Neural progenitor cell (in vitro differentiated cells): ENCODE measurements around the gene MYL7. TPM values are rescaled to one million over a fixed set of nuclear protein-coding genes. Genes with fewer than 3 reads are reported as not detected.

Experiments
- DNase-seq: peaks from one replicate; pipeline ENCODE4 v3.0.0-alpha.2; 2016; ENCODE audit warnings: low spot score
- H2AFZ ChIP-seq: fragments of 200-600 bp; sonication (generic); replicated peaks from 2 replicates; pipeline ENCODE4 v1.6.1; 2016; ENCODE audit warnings: antibody characterized with exemption
- H3F3A ChIP-seq: fragments of 200-600 bp; sonication (generic); 2 replicates; pipeline ENCODE4 v1.6.1; 2016; ENCODE audit warnings: antibody characterized with exemption, low read depth
- H3K27ac ChIP-seq: fragments of 200-600 bp; sonication (generic); 2 replicates; pipeline ENCODE4 v1.5.1; 2016; ENCODE audit warnings: mild to moderate bottlenecking
- H3K27me3 ChIP-seq: fragments of 200-600 bp; sonication (generic); 2 replicates; pipeline ENCODE4 v1.6.1; 2016; ENCODE audit warnings: mild to moderate bottlenecking, moderate library complexity
- H3K36me3 ChIP-seq: fragments of 200-600 bp; sonication (generic); 2 replicates; pipeline ENCODE4 v1.5.1; 2016
- H3K4me1 ChIP-seq: fragments of 200-600 bp; sonication (generic); 2 replicates; pipeline ENCODE4 v1.6.1; 2016; ENCODE audit warnings: mixed run types
- H3K4me2 ChIP-seq: fragments of 200-600 bp; sonication (generic); 2 replicates; pipeline ENCODE4 v1.6.1; 2016
- H3K4me3 ChIP-seq: fragments of 200-600 bp; sonication (generic); 2 replicates; pipeline ENCODE4 v1.5.1; 2016
- H3K79me2 ChIP-seq: fragments of 200-600 bp; sonication (generic); 2 replicates; pipeline ENCODE4 v1.6.1; 2016; ENCODE audit warnings: low read depth
- H3K9ac ChIP-seq: fragments of 200-600 bp; sonication (generic); 2 replicates; pipeline ENCODE4 v1.6.1; 2016
- H3K9me3 ChIP-seq: fragments of 200-600 bp; sonication (generic); 2 replicates; pipeline ENCODE4 v1.5.1; 2016; ENCODE audit warnings: low read depth
- H4K20me1 ChIP-seq: fragments of 200-600 bp; sonication (generic); 2 replicates; pipeline ENCODE4 v1.6.1; 2016; ENCODE audit warnings: low read depth
- H3K27ac Mint-ChIP-seq: 3 replicates; pipeline ENCODE4 v1.8.0; 2021; ENCODE audit warnings: mixed read lengths
- H3K27me3 Mint-ChIP-seq: 2 replicates; pipeline ENCODE4 v1.8.0; 2022; ENCODE audit warnings: low read depth, mild to moderate bottlenecking, inconsistent platforms, moderate library complexity, mixed read lengths; ENCODE audit not compliant: insufficient read depth
- H3K36me3 Mint-ChIP-seq: 3 replicates; pipeline ENCODE4 v1.8.0; 2021; ENCODE audit warnings: mixed read lengths
- H3K4me1 Mint-ChIP-seq: 3 replicates; pipeline ENCODE4 v1.8.0; 2021; ENCODE audit warnings: mixed read lengths
- H3K4me3 Mint-ChIP-seq: 3 replicates; pipeline ENCODE4 v1.8.0; 2021; ENCODE audit warnings: mild to moderate bottlenecking, moderate library complexity, mixed read lengths
- H3K9me3 Mint-ChIP-seq: 3 replicates; pipeline ENCODE4 v1.8.0; 2020; ENCODE audit warnings: mixed read lengths
- EZH2 ChIP-seq: fragments of 200-600 bp; sonication (generic); IDR thresholded peaks from 2 replicates; pipeline ENCODE4 v1.6.1; 2017; ENCODE audit warnings: antibody characterized with exemption, mild to moderate bottlenecking, moderate library complexity
- EZH2phosphoT487 ChIP-seq: fragments of 200-600 bp; sonication (generic); IDR thresholded peaks from 2 replicates; pipeline ENCODE4 v1.6.1; 2017; ENCODE audit warnings: antibody characterized with exemption
- total RNA-seq: library from RNA; depleted of rRNA; stranded (reverse); fragments of >200 nt; gene quantifications from 2 replicates; pipeline ENCODE4 v1.2.3, GENCODE V29; 2015; ENCODE audit warnings: low replicate concordance
- TF ChIP-seq, protein P1 (sequence below): fragments of 200-600 bp; sonication (generic); IDR thresholded peaks from 2 replicates; pipeline ENCODE4 v1.5.1; 2017; ENCODE audit warnings: antibody characterized with exemption, mild to moderate bottlenecking

MYL7 gene
- total RNA-seq, 1 donor from 2014 or later: not detected

DNA sequence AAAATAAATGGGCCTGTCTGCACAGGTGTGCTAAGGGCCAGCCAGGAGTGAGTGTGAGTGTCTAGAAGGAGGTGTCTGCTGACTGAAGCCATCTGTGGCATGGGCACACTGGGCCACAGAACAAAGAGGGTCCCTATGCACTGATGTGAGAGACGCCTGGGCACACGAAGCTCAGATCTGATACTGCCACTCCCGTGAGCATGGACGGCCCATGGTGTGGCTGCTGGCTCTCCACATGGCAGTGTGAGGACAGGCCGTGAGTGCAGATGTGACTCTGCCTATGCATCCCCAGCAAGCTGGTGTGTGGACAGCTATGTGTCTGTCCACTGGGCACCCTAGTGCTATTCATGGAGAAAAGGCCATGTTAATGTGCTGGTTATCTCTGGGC is 12.8 kb upstream of the MYL7 start:
- no peak overlapping the region for H3K4me3 Mint-ChIP-seq
- Histone ChIP-seq H3K36me3 (no peaks in the 10 kb centered on the region), H4K20me1 (no peaks in the 10 kb centered on the region), H3K27me3 (no peaks in the 10 kb centered on the region), H2AFZ (no peak overlapping the region), H3F3A (no peaks in the 10 kb centered on the region), H3K9ac (no peak overlapping the region), H3K4me2 (no peak overlapping the region), H3K27ac (no peak overlapping the region), H3K9me3 (no peaks in the 10 kb centered on the region), H3K4me1 (peaks cover 3% of the 10 kb centered on the region), H3K79me2 (no peaks in the 10 kb centered on the region), H3K4me3 (no peak overlapping the region)
- H3K36me3 Mint-ChIP-seq: no peaks in the 10 kb centered on the region
- no peak for DNase-seq
- no peaks in the 10 kb centered on the region for H3K9me3 Mint-ChIP-seq
- H3K27ac Mint-ChIP-seq: no peak overlapping the region
- H3K27me3 Mint-ChIP-seq: peaks cover 4% of the 10 kb centered on the region
- H3K4me1 Mint-ChIP-seq: peaks cover 8% of the 10 kb centered on the region
- TF ChIP-seq, protein P1, sequence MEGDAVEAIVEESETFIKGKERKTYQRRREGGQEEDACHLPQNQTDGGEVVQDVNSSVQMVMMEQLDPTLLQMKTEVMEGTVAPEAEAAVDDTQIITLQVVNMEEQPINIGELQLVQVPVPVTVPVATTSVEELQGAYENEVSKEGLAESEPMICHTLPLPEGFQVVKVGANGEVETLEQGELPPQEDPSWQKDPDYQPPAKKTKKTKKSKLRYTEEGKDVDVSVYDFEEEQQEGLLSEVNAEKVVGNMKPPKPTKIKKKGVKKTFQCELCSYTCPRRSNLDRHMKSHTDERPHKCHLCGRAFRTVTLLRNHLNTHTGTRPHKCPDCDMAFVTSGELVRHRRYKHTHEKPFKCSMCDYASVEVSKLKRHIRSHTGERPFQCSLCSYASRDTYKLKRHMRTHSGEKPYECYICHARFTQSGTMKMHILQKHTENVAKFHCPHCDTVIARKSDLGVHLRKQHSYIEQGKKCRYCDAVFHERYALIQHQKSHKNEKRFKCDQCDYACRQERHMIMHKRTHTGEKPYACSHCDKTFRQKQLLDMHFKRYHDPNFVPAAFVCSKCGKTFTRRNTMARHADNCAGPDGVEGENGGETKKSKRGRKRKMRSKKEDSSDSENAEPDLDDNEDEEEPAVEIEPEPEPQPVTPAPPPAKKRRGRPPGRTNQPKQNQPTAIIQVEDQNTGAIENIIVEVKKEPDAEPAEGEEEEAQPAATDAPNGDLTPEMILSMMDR: no peak
- TF ChIP-seq EZH2 (no peak), EZH2phosphoT487 (no peak)

DNA sequence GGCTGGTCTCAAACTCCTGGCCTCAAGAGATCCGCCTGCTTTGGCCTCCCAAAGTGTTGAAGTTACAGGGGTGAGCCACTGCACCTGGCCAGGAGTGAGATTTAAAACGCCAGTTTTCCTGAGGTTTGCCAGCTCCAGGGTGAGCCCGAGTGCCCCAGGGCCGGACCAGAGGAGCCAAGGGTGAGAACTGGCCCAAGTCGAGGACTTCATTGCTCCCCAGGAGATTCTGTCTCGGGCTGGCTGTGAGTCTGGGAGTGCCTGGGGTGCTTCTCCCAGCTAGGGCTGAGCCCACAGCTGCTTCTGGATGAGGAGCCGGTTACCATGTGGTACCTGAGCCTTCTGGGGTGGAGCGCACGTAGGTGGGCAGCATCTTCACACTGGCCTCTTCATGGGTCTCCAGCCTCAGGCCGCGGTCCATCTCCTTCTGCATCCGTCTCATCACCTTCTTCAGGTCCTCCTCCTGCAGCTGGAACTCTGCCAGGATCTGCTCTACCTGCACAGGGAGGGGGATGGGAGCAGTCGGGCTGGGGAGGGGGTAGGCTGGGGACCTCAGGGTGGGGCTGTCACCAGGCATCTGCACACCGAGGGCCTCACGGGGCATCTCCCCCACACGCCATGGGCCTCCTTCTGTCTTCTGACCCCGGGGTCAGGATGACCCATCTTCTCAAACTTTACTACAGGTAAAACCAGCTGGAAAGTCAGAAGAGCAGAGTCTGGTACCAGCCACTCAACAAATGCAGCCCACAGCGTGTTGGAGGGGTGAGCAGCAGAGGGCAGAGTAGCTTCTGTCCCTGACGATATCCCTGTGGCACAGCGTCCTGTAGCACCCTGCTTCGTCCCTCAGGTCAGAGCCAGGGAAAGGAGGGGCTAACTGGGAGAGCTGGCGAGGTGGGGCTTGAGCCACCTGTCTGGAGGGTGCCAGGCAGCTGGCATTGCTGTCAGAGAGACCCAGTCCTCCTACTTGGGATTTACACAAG is 12.1 kb upstream of the MYL7 start:
- Histone ChIP-seq H3K9ac (no peak overlapping the region), H3K27me3 (no peaks in the 10 kb centered on the region), H3F3A (no peaks in the 10 kb centered on the region), H3K27ac (no peak overlapping the region), H4K20me1 (no peaks in the 10 kb centered on the region), H3K9me3 (no peaks in the 10 kb centered on the region), H3K36me3 (no peaks in the 10 kb centered on the region), H3K4me2 (no peak overlapping the region), H2AFZ (no peak overlapping the region), H3K79me2 (no peaks in the 10 kb centered on the region), H3K4me1 (peaks cover 3% of the 10 kb centered on the region), H3K4me3 (no peak overlapping the region)
- Mint-ChIP-seq H3K9me3 (no peaks in the 10 kb centered on the region), H3K36me3 (no peaks in the 10 kb centered on the region), H3K4me1 (peaks cover 9% of the 10 kb centered on the region), H3K4me3 (no peak overlapping the region), H3K27me3 (peaks cover 4% of the 10 kb centered on the region), H3K27ac (no peak overlapping the region)
- TF ChIP-seq, protein P1: no peak
- no peak for TF ChIP-seq EZH2phosphoT487
- no peak for TF ChIP-seq EZH2
- DNase-seq: no peak

GRCh38 chr7:44151956-44152355 is 10.8 kb upstream of the MYL7 start:
- no peak for DNase-seq
- Mint-ChIP-seq H3K4me3 (no peak overlapping the region), H3K36me3 (no peaks in the 10 kb centered on the region), H3K9me3 (no peaks in the 10 kb centered on the region), H3K27me3 (peaks cover 9% of the 10 kb centered on the region), H3K4me1 (peaks cover 9% of the 10 kb centered on the region), H3K27ac (no peak overlapping the region)
- Histone ChIP-seq H3K27me3 (peaks cover 4% of the 10 kb centered on the region), H2AFZ (no peak overlapping the region), H3K4me1 (peaks cover 11% of the 10 kb centered on the region), H3K36me3 (no peaks in the 10 kb centered on the region), H3K4me3 (no peak overlapping the region), H3F3A (peaks cover under 1% of the 10 kb centered on the region), H3K9me3 (no peaks in the 10 kb centered on the region), H4K20me1 (no peaks in the 10 kb centered on the region), H3K27ac (no peak overlapping the region), H3K9ac (no peak overlapping the region), H3K4me2 (no peak overlapping the region), H3K79me2 (no peaks in the 10 kb centered on the region)
- TF ChIP-seq EZH2phosphoT487 (no peak), EZH2 (no peak)
- TF ChIP-seq, protein P1: no peak
